NCI-H1694 (cell line): ENCODE measurements around the gene AEBP1.
A peak's percentile ranks its signal among the peaks of the same experiment; 100 is the strongest.

Source experiments
- DNase-seq: peaks from one replicate; lab custom pipeline; 2025; lab: John Stamatoyannopoulos, UW

AEBP1 gene

DNA sequence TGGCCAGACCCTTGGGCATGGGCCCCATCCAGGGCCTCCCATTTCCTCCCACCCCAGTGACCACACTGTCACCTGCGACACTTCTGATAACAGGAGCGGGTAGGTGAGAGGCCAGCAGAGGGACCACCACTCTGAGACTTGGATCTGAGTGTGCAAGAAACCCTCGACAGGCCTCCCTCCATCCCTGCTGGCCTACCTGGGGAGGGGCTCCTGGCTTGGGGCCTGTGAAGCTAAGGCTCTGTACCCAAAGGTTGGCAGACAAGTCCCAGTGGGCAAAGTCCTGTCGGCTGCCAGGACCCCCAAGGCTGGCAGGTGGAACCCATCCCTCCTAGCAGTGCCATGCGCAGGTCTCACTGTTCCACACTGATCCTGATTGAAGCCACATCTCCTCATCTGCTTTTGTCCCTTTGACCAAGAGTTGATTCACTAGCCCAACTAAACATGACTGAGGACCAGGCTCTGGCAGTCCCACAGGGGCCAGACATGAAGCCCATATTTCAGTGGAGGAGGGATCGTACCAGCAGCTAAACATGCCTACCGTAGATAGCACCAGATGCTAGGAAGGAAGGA is 37.6 kb upstream of the AEBP1 start:
- no peak for DNase-seq

DNA sequence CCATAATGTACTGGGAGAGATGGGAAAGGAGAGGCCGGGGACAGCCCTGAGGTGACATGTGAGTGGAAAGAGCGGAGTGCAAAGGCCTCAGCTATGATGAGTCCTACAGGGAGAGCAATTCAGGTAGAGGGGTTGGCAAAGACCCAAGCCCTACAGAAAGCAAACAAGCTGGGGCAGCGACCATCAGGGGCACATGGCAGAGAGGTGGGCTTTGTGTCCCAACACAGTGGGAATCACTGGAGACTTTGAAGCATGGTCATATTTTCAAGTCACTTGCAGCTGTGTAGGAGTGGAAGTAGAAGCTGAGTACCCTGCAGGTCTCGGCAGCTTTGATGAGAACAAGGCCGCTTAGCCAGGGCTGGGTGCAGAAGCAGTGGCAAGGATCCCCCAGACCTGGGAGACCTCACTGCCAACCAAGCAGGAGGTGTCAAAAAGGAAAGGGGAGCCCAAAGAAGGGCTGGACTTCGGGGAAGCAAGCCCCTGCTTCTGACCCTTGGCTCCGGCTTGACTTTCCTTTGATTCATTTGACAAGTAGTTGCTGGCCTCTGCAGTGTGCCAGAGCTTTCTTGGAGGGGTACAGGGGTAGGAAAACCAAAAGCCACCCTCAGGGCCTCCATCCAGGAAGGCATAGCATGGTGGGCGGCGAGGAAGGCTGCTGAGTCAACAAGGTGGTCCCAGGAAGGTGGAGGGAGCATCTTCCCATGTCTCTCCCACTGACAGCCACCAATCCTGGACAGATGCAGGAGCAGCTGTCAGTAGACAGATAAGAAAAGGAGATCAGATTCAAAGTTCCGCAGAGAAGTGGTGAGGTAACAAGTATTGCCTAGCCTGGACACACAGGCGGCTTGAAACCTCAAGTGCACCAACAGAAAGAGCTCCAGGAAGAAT is 36.8 kb upstream of the AEBP1 start:
- no peak for DNase-seq

DNA sequence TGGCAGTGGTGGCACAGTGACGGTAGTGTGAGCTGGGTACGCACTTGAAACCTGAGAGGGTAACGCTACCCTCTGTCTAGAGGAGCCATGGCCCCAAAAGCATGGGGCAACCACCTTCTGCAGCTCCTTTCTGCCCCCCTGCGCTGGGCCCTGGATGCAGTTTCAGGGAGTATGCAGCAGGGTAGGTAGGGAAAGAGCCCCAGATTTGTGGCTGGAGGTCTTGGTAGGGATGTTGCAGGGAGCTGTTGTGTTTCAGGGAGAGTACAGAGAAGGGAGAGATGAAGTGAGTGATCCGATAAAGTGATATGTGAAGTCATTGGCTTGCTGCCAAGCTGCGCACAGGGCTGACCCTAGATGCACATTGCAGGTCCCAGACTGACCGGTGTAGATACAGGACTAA is 36.1 kb upstream of the AEBP1 start:
- DNase-seq, result no peak

DNA sequence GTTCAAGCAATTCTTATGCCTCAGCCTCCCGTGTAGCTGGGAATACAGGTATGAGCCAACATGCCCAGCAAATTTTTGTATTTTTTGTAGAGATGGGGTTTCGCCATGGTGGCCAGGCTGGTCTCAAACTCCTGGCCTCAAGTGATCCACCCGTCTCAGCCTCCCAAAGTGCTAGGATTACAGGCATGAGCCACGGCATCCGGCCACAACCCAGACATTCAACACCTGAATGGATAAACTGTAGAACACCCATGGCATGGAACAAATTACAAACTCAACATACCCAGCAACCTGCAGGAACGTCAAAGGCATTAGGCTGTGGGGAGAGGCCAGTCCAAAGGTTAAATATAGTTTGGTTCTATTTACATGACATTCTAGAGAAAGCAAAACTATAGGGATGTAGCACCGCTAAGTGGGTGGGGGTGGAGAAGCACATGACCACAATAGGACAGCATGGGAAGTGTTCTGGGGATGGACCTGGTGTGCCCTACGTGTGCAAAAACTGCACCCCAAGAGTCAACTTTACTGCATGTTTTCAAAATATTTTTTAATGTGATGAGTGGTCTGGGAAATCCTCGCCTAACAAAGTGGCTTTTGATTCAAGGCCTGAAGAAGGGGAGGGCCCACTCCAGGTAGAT is 32.3 kb upstream of the AEBP1 start:
- DNase-seq, result no peak

DNA sequence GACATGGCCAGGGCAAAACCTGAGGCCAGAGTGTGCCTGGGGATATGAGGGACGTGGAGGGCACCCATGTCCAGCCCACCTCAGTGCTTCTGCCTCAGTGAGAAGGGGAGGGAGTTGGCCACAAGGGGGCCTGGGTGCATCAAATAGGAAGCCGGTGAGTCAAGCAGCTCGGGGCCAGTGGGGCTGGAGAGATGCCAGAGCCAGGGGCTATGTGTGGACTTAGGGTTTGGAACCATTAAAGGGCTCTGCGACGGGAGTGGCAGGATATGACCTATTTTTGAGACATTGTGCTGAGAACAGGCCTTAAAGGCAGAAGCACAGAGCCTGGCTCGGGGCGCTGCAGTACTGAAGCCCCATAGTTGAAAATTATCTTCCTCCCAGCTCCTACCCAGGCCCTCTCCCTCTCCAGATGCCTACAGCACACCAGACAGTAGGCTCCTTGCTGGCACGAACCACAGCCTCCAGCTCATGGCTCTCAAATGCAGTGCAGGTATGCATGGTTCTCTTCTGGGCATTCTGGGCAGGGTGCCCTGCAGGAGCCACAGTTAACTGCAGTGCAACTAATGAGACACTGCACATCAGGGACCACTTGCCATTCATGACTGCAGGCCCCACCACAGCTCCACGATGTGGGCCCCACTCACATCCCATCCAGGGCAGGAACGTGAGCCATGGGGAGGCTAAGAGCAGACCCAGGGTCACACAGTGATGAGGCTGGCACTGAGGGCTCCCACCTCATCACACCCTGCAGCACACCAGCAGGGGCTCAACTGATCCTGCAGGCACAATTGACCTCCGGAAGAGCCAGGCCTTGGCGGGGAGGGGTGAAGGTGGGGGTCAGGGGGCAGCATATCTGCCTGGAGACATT is 31.5 kb upstream of the AEBP1 start:
- peak; percentile 12 for DNase-seq

DNA sequence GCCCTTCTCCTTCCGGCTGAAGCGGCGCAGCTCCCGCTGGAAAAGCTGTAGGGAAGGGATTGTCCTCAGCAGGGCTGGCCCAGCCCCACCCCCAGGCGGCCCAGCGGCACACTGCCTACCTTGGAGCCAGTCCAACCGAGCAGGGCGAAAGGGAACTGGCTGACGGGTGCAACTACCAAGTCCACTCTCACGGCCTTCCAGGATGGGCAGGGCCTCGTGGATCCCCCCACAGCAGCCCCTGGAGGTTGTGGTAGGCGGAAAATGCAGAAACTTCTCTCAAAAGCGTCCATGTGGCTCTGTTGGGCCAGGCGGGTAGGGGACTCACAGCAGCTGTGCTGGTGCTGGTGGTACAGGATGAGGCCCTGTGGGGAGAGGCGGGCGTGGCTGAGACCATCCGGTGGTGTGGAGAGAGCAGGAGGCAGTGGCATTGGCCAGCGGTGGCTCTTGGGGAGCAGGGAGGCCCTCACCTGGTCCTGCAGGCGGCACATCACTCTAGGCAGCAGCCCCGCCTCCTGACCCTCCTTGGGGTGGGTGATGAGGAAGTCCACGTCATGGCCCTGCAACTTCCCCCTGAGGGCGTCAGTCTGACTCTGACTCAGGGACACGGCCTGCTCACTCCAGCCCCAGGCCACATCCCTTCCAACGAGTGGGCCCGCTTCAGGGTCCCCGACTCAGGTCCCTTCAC is 30.3 kb upstream of the AEBP1 start:
- no peak for DNase-seq

DNA sequence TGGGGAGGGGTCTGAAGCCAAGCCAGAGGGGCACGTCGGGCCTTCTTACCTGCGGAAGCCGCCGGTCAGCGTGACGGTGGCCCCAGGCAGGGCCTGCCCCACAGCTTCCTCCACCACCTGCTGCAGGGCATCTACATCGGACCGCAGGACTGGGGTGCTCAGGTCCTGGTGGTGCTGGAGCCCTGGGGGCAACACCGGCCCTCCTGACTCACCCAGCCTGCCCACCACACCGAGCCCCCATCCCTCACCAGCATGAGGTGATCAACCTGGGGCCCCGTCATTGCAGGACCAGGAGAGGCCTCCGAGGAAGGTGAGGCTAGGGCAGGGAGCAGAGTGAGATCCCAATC is 29.8 kb upstream of the AEBP1 start:
- no peak for DNase-seq

DNA sequence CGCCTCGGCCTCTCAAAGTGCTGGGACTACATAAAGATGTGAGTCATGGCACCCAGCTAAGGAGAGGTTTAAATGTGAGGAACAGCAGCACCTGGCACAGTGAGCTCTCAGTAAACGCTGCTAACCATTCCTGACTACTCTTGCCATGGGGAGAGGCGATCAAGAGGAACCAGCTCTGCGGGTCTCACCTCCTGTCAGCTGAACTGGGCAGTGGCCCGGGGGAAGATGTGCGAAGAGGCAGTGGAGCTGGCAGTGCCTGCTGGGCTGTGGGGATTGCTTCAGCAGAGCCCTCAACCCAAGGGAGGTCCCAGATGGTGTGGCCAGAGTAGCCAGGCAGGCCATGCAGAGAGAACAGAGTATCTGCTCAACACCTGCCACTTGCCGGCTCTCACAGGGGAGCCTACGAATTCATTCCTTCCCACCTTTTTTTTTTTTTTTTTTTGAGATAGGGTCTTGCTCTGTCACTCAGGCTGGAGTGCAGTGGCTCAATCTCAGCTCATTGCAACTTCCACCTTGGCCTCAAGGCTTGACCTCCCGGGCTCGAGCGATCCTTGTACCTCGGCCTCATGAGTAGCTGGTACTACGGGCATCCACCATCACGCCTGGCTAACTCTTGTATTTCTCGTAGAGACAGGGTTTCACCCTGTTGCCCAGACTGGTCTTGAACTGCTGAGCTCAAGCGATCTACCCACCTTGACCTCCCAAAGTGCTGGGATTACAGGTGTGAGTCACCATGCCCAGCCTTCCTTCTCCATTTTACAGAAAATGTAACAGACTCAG is 28.7 kb upstream of the AEBP1 start:
- DNase-seq, result no peak

DNA sequence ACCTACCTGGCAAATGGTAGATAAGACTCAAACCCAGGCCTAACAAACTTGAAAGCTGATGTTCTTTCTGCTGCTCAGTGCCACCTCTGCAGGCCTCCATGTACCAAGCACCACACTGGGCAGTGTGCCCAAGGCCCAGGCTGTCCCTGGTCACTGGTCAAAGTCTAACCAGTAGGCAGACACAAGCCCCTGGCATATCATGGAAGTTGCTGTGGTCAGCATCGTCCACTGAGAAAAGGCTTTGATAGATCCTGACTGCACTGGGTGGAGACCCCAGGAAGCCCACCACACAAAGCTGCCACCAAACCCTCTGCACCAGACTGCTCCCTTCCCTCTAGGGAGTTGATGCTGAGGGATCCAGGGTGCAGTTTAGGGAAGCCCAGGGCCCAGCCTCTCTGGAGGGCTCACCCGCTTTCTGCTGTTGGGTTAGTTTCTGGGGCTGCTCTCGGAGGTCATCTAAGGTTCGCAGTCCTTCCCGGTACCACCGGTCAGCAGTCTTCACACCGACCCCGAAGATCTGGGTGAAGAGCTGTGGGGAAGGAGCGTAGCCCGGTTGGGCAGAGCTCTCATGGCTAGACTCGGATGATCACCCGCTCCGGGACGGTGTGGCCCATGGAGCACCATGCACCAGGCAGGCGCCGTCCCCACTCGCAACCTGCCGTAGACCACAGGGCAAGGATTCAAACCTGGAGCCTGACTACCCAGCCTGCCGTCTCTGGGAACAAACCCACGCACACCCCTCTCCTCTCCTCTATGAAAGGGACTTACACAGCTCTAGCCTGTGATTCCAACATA is 27.8 kb upstream of the AEBP1 start:
- DNase-seq, result no peak

DNA sequence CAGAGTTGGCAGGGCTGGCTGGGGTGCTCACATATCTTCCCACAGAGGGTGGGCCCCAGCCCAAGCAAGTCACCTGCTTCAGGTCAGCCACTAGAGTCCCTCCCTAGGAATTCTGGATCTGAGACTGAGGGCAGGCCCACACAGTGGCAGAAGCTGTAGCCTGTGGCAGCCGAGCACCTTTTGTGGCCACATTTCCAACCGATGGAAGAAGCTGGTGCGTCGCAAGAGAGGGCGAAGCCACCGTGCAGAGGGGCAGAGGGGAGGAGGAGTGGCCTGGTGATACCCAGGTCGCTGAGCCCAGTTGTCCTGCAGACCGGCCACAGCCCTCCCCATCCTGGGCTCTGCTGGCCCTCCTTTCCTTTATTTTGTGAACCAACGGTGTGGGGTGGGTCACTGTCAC is 27.1 kb upstream of the AEBP1 start:
- no peak for DNase-seq

DNA sequence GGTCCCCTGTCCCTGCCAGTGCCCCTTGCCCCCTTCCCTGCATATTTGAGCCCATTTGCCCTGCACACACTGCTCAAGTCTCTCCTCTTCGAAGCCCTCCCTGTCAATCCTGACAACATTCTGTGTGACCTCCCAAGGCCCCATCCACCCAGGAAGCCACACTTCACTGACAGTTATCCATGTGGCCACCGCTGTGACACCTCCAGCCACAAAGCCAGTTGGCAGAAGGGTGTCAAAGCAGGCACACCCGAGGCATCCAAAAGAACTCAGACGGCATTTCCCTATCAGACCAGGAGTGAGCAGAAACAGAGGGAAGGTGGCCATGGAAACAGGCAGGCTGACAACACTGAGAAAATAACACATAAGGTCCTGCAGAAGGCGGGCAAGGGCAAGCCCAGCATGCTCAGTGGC is 26.5 kb upstream of the AEBP1 start:
- DNase-seq, result no peak

DNA sequence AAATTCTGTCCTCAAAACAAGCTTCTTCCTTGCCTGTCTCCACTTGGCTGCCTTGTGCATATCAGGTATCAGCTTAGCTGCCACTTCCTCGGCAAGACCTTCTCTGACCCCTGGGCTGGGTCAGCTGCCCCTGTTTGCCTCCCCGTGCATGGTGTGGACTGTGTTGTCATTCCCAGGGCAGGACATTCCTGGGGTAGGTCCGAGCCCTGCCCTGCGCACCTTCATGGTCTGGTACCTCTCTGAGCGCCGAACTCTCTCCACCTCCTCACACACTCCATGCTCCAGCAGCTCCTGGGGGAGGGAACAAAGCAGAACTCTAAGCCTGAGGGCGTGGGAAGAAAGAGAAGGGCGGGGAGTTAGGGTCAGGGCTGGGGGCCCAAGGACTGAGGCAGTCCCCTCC is 25.6 kb upstream of the AEBP1 start:
- no peak for DNase-seq

DNA sequence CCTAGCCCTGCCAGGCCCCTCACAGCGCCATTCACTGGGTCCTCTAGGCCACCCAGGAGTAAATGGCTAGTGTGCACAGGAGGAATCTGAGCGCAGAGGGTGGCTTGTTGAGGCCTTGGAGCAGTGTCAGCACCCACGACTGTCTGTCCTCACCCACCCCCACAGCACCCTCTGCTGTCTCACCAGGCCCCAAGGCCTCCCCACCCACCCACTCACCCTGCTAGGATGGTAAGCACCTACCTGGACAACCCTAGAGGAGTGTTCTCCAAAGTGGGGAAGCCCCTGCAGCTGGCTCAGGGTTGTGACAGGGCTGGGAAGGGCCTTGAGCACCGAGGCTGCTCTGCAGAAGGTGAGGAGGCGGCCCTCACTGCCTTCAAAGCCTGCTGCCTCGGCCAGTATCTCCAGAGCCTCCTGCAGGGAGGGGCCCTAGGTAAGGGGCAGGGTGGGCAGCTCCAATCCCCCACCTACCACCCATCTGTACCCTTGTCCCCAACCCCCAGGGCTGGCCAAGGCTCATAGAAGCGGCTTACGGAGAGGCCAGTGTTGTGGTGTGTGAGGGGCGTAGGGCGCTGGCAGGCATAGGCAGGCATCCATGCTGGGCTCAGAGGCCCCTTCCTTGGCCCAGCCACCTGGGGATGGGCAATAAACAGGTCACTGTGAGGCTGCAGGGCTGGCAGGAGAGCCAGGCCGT is 24.7 kb upstream of the AEBP1 start:
- no peak for DNase-seq

DNA sequence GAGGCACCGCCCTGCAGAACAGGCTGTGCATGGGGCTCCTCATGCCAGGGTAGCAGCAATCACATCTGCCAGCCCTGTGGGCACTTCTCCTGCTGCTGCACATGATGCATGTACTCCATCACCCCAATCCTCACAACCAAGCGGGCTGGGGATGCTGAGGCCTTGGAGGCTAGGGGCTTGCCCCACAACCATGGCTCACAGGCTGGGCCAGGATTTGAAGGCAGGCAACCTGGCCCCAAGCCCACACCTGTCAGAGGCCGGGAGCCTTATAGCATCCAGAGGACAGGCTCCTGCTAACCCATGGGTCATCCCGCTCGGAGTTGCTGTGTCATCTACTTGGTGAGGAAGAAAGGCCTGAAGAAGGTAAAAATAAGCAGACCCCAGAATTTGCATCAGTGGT is 24.0 kb upstream of the AEBP1 start:
- no peak for DNase-seq

DNA sequence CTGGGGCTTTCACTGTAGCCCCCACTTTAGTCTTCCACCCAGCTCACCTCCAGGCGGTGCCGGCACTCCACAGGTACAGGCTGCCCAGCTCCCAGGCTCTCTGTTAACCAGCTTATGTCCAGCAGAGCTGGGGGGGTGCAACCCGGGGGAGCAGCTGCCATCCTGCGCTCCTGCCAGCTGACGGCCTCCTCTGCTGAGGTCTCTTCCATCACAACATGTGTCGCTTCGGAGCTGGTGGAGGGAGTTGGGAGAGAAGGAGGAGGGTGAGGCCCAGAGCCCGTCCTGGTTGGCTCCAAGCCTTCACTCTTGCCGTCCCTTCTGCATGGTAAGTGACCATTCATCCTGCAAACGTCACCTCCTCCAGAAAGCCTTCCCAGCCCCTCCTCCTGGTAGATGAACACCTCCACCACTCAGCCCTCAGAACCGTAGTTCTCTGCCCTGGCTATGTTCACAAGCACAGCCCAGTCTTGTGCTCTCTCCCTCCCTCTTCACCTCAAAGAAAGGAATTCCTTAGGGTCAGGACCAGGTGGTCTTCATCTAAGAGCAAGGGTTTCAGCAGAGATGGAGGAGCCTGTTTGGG is 23.4 kb upstream of the AEBP1 start:
- no peak for DNase-seq

DNA sequence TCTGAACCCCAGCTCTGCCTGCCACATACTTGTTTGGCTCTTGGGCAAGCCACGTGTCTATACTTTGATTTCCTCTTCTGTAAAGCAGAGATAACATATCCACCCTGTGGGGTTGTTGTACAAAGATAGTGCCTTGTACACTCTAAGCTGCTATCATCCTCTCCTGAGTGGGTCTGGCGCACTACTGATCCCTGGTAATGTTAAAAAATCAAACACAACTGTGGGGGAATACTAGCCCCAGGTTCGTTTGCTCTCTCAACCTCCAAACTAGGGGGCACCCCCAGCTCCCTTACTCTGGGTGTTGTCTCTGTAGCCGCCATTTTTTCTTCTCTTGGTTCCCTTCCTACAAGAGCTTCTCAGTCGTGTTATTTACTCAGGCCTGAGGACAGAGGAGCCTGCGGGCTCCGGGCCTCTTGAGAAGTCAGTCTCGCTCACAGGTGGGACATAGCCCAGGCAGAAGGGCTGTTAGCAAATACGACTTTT is 22.8 kb upstream of the AEBP1 start:
- DNase-seq, result no peak

DNA sequence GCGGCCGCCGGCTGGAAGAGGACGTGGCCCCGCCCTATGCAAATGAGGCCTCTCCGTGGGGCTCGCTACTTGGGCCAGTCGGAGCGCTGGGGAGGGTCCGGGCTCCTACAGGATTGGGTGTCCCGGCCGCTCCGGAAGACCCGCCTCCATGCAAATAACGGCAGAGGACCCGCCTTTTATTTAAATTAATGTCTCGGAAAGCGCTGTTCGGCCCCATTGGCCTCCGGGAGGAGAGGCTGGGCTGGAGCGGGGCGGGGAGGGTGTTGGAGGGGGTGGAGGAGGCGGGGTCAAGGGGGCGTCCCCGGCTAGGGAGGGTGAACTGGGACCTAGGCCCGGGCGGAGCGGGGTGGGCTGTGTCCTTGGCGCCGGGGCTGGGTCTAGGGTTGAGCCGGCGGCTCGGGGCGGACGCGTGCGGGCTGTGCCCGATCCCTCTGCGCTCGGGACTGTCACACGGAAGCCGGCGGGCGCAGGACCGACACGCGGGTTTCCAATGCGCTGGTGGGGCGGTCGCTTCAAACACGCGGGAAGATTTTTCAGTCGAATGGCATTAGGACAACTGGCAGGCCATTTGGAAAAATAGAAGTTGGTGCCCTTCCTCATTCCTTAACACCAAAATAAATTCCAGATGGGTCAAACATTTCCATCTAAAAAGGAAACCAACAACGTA is 21.5 kb upstream of the AEBP1 start:
- peak; percentile 97 for DNase-seq

DNA sequence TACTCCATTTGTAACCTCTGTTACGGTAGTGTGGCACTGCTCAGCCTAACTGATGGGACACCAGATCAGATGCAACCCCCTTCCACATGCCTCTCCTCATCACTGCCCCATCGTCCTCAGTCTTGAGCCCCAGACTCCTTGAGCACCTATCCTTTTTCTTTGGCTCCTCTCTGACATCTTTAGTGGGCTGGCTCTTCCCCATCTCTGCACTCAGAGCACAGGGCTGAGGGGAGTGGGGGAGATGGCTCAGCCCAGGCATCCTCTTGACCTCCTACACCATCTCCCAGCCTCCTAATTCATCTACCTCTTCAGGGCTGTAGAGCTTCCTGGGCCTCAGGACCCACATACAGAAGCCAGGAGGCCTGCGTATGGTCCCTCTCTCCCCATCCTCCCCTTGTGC is 20.3 kb upstream of the AEBP1 start:
- DNase-seq, result no peak

DNA sequence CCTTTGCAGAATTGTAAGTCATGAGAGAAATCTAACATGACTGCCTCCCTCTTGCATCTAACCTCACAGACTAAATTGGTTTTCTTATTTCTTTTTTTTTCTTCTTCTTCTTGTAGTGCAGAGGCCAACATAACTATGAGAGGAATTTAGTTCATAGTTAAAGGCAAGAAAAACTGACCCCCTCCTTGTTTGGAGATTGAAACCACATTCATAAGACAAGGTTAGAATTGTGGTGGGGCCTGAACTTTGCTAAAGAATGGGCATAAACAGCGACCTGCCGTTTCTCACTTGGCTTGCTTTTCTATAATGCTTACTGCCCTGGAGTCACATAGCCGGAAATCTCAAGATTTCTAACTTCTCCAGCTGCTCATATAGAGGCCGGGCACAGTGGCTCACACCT is 19.4 kb upstream of the AEBP1 start:
- DNase-seq, result no peak
